HepG2 (cell line): ENCODE data around the gene FRMD4B. TPM values are rescaled to one million over a fixed set of nuclear protein-coding genes. Genes with fewer than 3 reads are reported as not detected.
A peak's percentile ranks its signal among the peaks of the same experiment; 100 is the strongest.

Experiments used
- ATAC-seq: fragments of 200-7000 bp; cut with Tn5 transposase; 3 replicates; pipeline ENCODE4 v1.9.1; 2020; ENCODE audit warnings: mild to moderate bottlenecking, moderate library complexity
- BruUV-seq: library from RNA; stranded (reverse); fragments of 400-500 nt; replicated peaks from 2 replicates; lab custom pipeline; 2021; lab: Mats Ljungman, UMichigan
- CTCF ChIA-PET: fragments of 300-600 bp; formaldehyde crosslinking; extraction: SDS; loops from one replicate; lab custom pipeline; 2021; ENCODE audit warnings: low total read pairs, inconsistent platforms, low intra/inter-chr PET ratio; lab: Yijun Ruan, JAX
- POLR2A ChIA-PET: fragments of 350-600 bp; sonication (Branson Sonifier 250); formaldehyde crosslinking; loops from one replicate; lab custom pipeline; 2020; ENCODE audit warnings: antibody characterized with exemption, inconsistent platforms; lab: Yijun Ruan, JAX
- DNase-seq: peaks from one replicate; pipeline ENCODE4 v3.0.0-alpha.2; 2015; ENCODE audit warnings: low spot score
- FAIRE-seq: peaks from 3 replicates; lab custom pipeline; 2011; peaks lifted over from hg19 to GRCh38; lab: Jason Lieb, UNC
- H2AFZ ChIP-seq: one replicate; pipeline ENCODE4 v1.6.1; 2011; ENCODE audit warnings: low read length, inconsistent platforms
- H3K27ac ChIP-seq: fragments of 300-600 bp; 3 replicates; pipeline ENCODE4 v1.8.0; 2011; ENCODE audit warnings: mixed run types, mild to moderate bottlenecking, mixed read lengths, low read length, inconsistent platforms; ENCODE audit not compliant: insufficient read depth; ENCODE audit errors: extremely low read length
- H3K27me3 ChIP-seq, 2 experiments: fragments of 200-600 bp in 1 of 2; 2 replicates in 1 of 2; 3 replicates in 1 of 2; pipeline versions ENCODE4 v1.6.0 to v1.8.0; 2011; ENCODE audit warnings: low read length in 2 of 2, mild to moderate bottlenecking in 2 of 2, moderate library complexity in 2 of 2, inconsistent platforms in 1 of 2; ENCODE audit not compliant: insufficient read depth in 2 of 2, control insufficient read depth in 1 of 2
- H3K36me3 ChIP-seq, 2 experiments: fragments of 200-600 bp in 1 of 2; replicated peaks in 1 of 2; 2 replicates in 1 of 2; 3 replicates in 1 of 2; pipeline versions ENCODE4 v1.5.1 to v1.8.0; 2011; ENCODE audit warnings: low read length in 2 of 2, inconsistent platforms in 1 of 2; ENCODE audit not compliant: insufficient read depth in 2 of 2, control insufficient read depth in 1 of 2
- H3K4me1 ChIP-seq: 2 replicates; pipeline ENCODE4 v1.5.1; 2012; ENCODE audit warnings: low read length, inconsistent platforms; ENCODE audit not compliant: insufficient read depth
- H3K4me2 ChIP-seq: 2 replicates; pipeline ENCODE4 v1.6.0; 2011; ENCODE audit warnings: low read depth, low read length, inconsistent platforms
- H3K4me3 ChIP-seq, 3 experiments: fragments of 200-600 bp in 1 of 3; sonication (generic), shearing (Covaris generic) in 1 of 3; replicated peaks in 1 of 3; 2 replicates each; pipeline ENCODE4 v1.5.1; 2011 to 2016; ENCODE audit warnings: low read length in 3 of 3, inconsistent platforms in 2 of 3, low read depth in 2 of 3, mild to moderate bottlenecking in 2 of 3, control low read depth in 1 of 3, mixed read lengths in 1 of 3; ENCODE audit not compliant: insufficient read depth in 1 of 3
- H3K79me2 ChIP-seq: one replicate; pipeline ENCODE4 v1.6.1; 2011; ENCODE audit warnings: low read length, inconsistent platforms; ENCODE audit not compliant: insufficient read depth
- H3K9ac ChIP-seq: 2 replicates; pipeline ENCODE4 v1.6.0; 2011; ENCODE audit warnings: mild to moderate bottlenecking, low read depth, low read length, inconsistent platforms; ENCODE audit not compliant: insufficient read depth
- H3K9me3 ChIP-seq: 2 replicates; pipeline ENCODE4 v1.5.1; 2012; ENCODE audit warnings: mild to moderate bottlenecking, low read length
- H4K20me1 ChIP-seq: 2 replicates; pipeline ENCODE4 v1.6.0; 2011; ENCODE audit warnings: inconsistent platforms, mild to moderate bottlenecking, low read length, moderate library complexity; ENCODE audit not compliant: insufficient read depth
- ADNP ChIP-seq: sonication (generic); formaldehyde crosslinking; IDR thresholded peaks from 2 replicates; pipeline ENCODE4 v1.4.0; 2020; ENCODE audit warnings: missing genetic modification reagents
- GTF3A ChIP-seq: sonication (generic); formaldehyde crosslinking; conservative IDR thresholded peaks from 2 replicates; pipeline ENCODE4 v1.4.0; 2020; ENCODE audit warnings: mild to moderate bottlenecking, missing genetic modification reagents
- HHEX ChIP-seq: IDR thresholded peaks from 2 replicates; pipeline ENCODE4 v1.6.1; 2016; ENCODE audit warnings: control low read depth
- SIX1 ChIP-seq: sonication (generic); formaldehyde crosslinking; IDR thresholded peaks from 2 replicates; pipeline ENCODE4 v1.4.0; 2020; ENCODE audit warnings: missing genetic modification reagents, borderline replicate concordance
- SIX4 ChIP-seq: sonication (generic); formaldehyde crosslinking; IDR thresholded peaks from 2 replicates; pipeline ENCODE4 v1.4.0; 2020; ENCODE audit warnings: missing genetic modification reagents
- SNAPC2 ChIP-seq: sonication (generic); formaldehyde crosslinking; IDR thresholded peaks from 2 replicates; pipeline ENCODE4 v1.8.1; 2022; ENCODE audit warnings: mild to moderate bottlenecking, missing genetic modification reagents
- SP4 ChIP-seq: sonication (generic); formaldehyde crosslinking; IDR thresholded peaks from 2 replicates; pipeline ENCODE4 v1.8.1; 2023; ENCODE audit warnings: mild to moderate bottlenecking, missing genetic modification reagents
- ZNF10 ChIP-seq: sonication (generic); formaldehyde crosslinking; IDR thresholded peaks from 2 replicates; pipeline ENCODE4 v1.4.0; 2020; ENCODE audit warnings: mild to moderate bottlenecking, low read depth, missing genetic modification reagents, borderline replicate concordance
- ZNF12 ChIP-seq: sonication (generic); formaldehyde crosslinking; IDR thresholded peaks from 2 replicates; pipeline ENCODE4 v1.5.0; 2020; ENCODE audit warnings: missing genetic modification reagents
- ZNF674 ChIP-seq: sonication (generic); formaldehyde crosslinking; IDR thresholded peaks from 2 replicates; pipeline ENCODE4 v1.5.0; 2020; ENCODE audit warnings: low read depth, mild to moderate bottlenecking, missing genetic modification reagents
- WGBS: methylation state at CpG from one replicate; pipeline ENCODE4 v1.1.6; 2017; ENCODE audit warnings: low lambda C conversion rate; 5-methylcytosine and 5-hydroxymethylcytosine counted together
- in situ Hi-C: cut with HindIII; loops from 2 replicates; pipeline ENCODE4 v1.10.0; 2017; ENCODE audit warnings: low pct_unique_long_range_greater_than_20kb; ENCODE audit not compliant: extremely low pct_ligation_motif_present
- intact Hi-C: fragments of 100-400 bp; cut with micrococcal nuclease; formaldehyde crosslinking; loops from one replicate; pipeline ENCODE4 v1.10.0; 2022; ENCODE audit not compliant: unreplicated experiment
- polyA plus RNA-seq, 8 experiments: library from polyadenylated mRNA; depleted of rRNA in 3 of 8; stranded (reverse) in 7 of 8; unstranded in 1 of 8; fragments of >200 nt; fragmentation: Illumina TruSeq in 4 of 8; extraction: Trizol in 4 of 8; gene quantifications; 2 replicates each; pipeline versions ENCODE4 v1.2.1 to v1.2.3, GENCODE V29; 2011 to 2016; ENCODE audit warnings: low read depth in 4 of 8, missing spikeins in 1 of 8, mixed read lengths in 1 of 8; ENCODE audit not compliant: insufficient read depth in 1 of 8
- total RNA-seq, 5 experiments: library from RNA; depleted of rRNA; stranded (reverse); fragments of >200 nt; fragmentation: Illumina TruSeq; extraction: Trizol; gene quantifications; 2 replicates each; pipeline ENCODE4 v1.2.3, GENCODE V29; 2016; ENCODE audit warnings: low read depth in 1 of 5
- TF ChIP-seq, protein P1 (sequence below): sonication (generic); formaldehyde crosslinking; IDR thresholded peaks from 2 replicates; pipeline ENCODE4 v1.4.0; 2020; ENCODE audit warnings: mild to moderate bottlenecking, missing genetic modification reagents
- TF ChIP-seq, protein P2 (sequence below): sonication (generic); formaldehyde crosslinking; conservative IDR thresholded peaks from 2 replicates; pipeline ENCODE4 v1.4.0; 2020; ENCODE audit warnings: missing genetic modification reagents
- TF ChIP-seq, protein P3 (sequence below), 2 experiments: sonication (generic) in 1 of 2; formaldehyde crosslinking in 1 of 2; IDR thresholded peaks; 2 replicates each; pipeline versions ENCODE4 v1.4.0 to v1.6.1; 2018 to 2020; ENCODE audit warnings: missing genetic modification reagents in 2 of 2, borderline replicate concordance in 1 of 2, low read depth in 1 of 2, mild to moderate bottlenecking in 1 of 2, missing biosample characterization in 1 of 2
- TF ChIP-seq, protein P4 (sequence below): IDR thresholded peaks from 2 replicates; pipeline ENCODE4 v1.6.1; 2018; ENCODE audit warnings: missing genetic modification reagents, mild to moderate bottlenecking, missing compliant biosample characterization

The FRMD4B gene
- total and polyA plus RNA-seq, 2 of the 13 experiments (the other 11 are each of a cell fraction or from before 2014, with no cell fraction given) = 3.0 to 3.3 TPM

DNA sequence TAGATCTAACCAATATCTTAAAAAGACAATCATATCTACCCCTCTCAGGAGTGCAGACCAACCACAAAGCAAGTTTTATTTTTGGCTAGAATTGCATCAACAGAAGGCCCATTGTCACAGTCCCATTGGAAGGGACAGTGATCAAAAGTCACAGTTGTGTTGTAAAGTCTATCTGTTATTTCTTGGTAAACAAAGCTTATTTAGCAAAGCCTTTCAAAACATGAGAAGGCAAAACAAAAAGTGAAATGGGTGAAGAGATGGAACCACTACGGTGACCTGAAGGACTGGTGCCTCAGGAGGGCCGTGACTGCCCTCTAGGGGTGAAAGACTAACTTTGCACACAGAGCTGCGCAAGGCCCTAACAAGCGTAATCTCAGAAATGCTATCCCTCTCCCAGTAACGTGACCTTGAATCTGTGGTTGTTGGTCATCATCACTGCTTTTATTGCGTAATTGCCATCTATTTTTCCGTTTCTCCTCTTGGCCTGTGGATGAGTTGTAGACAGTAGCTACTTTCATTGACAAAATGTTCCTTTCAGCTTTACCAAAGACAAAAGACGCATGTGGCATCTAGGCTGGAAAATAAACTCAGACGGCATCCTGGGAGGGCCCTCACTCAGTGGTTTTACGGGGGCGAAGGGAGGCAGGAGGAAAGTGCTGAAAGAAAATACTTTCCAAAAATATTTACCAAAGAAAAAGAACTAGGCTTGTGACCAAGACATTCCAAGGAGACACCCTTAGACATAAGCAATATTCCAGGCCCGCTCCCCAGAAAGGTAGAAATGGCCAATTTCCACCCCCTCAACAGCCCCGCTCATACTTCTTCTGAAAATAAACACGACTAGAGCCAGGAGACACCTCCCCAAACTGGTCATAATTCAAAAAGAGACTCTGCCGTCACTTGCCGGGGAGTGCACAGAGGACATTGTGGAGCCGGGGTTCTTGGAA, 79.4 kb downstream of the FRMD4B start:
- Histone ChIP-seq H4K20me1 (no peaks in the 10 kb centered on the region), H3K9ac (no peak overlapping the region), H3K27me3 (peaks cover 0 to 7% of the 10 kb centered on the region in 2 experiments; a peak in 2 of 5 replicates), H3K79me2 (no peaks in the 10 kb centered on the region), H3K4me3 (no peak overlapping the region), H2AFZ (no peak overlapping the region), H3K9me3 (no peaks in the 10 kb centered on the region), H3K4me1 (no peaks in the 10 kb centered on the region), H3K4me2 (no peak overlapping the region), H3K27ac (no peak overlapping the region), H3K36me3 (no peaks in the 10 kb centered on the region)
- no TSS peak for BruUV-seq
- peak; percentile 97 for FAIRE-seq
- intact Hi-C loops (loop anchor here (1.0 to 5.0 kb wide), 3 partner anchors 145 to 366 kb away; no protein-coding TSS in a partner anchor), in situ Hi-C loops (loop anchor here (5.0 kb wide), 1 partner anchor 144 kb away; no protein-coding TSS in a partner anchor)
- peak; percentile 80 for DNase-seq
- peak; percentile 97 for ATAC-seq
- ChIA-PET CTCF (interaction anchor here (1.9 to 3.6 kb wide), 2 partner anchors 145 to 185 kb away, joined by 18 to 52 read pairs; partner anchors contain the start of gene LMOD3), POLR2A (no interaction called here)
- WGBS = 30% methylated on average over 16 of the region's 17 CpGs
- TF ChIP-seq, protein P1, sequence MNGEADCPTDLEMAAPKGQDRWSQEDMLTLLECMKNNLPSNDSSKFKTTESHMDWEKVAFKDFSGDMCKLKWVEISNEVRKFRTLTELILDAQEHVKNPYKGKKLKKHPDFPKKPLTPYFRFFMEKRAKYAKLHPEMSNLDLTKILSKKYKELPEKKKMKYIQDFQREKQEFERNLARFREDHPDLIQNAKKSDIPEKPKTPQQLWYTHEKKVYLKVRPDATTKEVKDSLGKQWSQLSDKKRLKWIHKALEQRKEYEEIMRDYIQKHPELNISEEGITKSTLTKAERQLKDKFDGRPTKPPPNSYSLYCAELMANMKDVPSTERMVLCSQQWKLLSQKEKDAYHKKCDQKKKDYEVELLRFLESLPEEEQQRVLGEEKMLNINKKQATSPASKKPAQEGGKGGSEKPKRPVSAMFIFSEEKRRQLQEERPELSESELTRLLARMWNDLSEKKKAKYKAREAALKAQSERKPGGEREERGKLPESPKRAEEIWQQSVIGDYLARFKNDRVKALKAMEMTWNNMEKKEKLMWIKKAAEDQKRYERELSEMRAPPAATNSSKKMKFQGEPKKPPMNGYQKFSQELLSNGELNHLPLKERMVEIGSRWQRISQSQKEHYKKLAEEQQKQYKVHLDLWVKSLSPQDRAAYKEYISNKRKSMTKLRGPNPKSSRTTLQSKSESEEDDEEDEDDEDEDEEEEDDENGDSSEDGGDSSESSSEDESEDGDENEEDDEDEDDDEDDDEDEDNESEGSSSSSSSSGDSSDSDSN (CRISPR knock-in tag) = no peak
- TF ChIP-seq GTF3A = no peak
- TF ChIP-seq, protein P2, sequence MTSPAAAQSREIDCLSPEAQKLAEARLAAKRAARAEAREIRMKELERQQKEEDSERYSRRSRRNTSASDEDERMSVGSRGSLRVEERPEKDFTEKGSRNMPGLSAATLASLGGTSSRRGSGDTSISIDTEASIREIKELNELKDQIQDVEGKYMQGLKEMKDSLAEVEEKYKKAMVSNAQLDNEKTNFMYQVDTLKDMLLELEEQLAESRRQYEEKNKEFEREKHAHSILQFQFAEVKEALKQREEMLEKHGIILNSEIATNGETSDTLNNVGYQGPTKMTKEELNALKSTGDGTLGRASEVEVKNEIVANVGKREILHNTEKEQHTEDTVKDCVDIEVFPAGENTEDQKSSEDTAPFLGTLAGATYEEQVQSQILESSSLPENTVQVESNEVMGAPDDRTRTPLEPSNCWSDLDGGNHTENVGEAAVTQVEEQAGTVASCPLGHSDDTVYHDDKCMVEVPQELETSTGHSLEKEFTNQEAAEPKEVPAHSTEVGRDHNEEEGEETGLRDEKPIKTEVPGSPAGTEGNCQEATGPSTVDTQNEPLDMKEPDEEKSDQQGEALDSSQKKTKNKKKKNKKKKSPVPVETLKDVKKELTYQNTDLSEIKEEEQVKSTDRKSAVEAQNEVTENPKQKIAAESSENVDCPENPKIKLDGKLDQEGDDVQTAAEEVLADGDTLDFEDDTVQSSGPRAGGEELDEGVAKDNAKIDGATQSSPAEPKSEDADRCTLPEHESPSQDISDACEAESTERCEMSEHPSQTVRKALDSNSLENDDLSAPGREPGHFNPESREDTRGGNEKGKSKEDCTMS (CRISPR knock-in tag) = no peak
- no peak for TF ChIP-seq SP4 (CRISPR knock-in tag)
- TF ChIP-seq, protein P3, sequence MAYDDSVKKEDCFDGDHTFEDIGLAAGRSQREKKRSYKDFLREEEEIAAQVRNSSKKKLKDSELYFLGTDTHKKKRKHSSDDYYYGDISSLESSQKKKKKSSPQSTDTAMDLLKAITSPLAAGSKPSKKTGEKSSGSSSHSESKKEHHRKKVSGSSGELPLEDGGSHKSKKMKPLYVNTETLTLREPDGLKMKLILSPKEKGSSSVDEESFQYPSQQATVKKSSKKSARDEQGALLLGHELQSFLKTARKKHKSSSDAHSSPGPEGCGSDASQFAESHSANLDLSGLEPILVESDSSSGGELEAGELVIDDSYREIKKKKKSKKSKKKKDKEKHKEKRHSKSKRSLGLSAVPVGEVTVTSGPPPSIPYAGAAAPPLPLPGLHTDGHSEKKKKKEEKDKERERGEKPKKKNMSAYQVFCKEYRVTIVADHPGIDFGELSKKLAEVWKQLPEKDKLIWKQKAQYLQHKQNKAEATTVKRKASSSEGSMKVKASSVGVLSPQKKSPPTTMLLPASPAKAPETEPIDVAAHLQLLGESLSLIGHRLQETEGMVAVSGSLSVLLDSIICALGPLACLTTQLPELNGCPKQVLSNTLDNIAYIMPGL (CRISPR knock-in tag; IDR thresholded peaks at IDR 0.05; ENCODE audit: borderline replicate concordance in 1 of 2, low read depth in 1 of 2) = peak in 1 of 2 experiments; percentile 61; a peak in 1 of 4 replicates
- TF ChIP-seq ZNF12 (CRISPR knock-in tag) = no peak
- TF ChIP-seq SIX4 (CRISPR knock-in tag) = no peak
- TF ChIP-seq ZNF10 (CRISPR knock-in tag) = no peak
- TF ChIP-seq SNAPC2 = no peak
- no peak for TF ChIP-seq ADNP (CRISPR knock-in tag)
- TF ChIP-seq HHEX = no peak
- no peak for TF ChIP-seq SIX1 (CRISPR knock-in tag)
- TF ChIP-seq, protein P4, sequence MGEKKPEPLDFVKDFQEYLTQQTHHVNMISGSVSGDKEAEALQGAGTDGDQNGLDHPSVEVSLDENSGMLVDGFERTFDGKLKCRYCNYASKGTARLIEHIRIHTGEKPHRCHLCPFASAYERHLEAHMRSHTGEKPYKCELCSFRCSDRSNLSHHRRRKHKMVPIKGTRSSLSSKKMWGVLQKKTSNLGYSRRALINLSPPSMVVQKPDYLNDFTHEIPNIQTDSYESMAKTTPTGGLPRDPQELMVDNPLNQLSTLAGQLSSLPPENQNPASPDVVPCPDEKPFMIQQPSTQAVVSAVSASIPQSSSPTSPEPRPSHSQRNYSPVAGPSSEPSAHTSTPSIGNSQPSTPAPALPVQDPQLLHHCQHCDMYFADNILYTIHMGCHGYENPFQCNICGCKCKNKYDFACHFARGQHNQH = peak; percentile 23; the same call in 1 of the 2 replicates
- TF ChIP-seq ZNF674 (CRISPR knock-in tag) = no peak
